ENCODE results near the gene LDLRAD2.
"Not testable (repeated sequence)": the region's sequence is repeated elsewhere in the genome, so short reads cannot be mapped to it uniquely, and the experiment has no call there.

Gene LDLRAD2

GRCh38 chr1:21783679-21784603 lies 28.1 kb upstream of the LDLRAD2 start:
- DNase-seq = peak in 1 of 2 experiments; percentile 94

GRCh38 chr1:21785764-21786163 lies 26.3 kb upstream of the LDLRAD2 start:
- not testable (repeated sequence) for DNase-seq

- no peak for DNase-seq
These were observed 25.4 kb upstream of the LDLRAD2 start for GRCh38 chr1:21786640-21787039.

- no peak for DNase-seq
These were observed 19.0 kb upstream of the LDLRAD2 start for GRCh38 chr1:21793104-21793503.

- DNase-seq = no peak
These were observed 17.4 kb upstream of the LDLRAD2 start for GRCh38 chr1:21794656-21795055.

GRCh38 chr1:21795075-21795474 lies 17.0 kb upstream of the LDLRAD2 start:
- DNase-seq = no peak

- no peak for DNase-seq
These were observed 12.3 kb upstream of the LDLRAD2 start for GRCh38 chr1:21799730-21800129.

GRCh38 chr1:21801100-21801499 lies 11.0 kb upstream of the LDLRAD2 start:
- no peak for DNase-seq

GRCh38 chr1:21804536-21804935 lies 7.5 kb upstream of the LDLRAD2 start:
- no peak for DNase-seq

GRCh38 chr1:21813542-21813941 lies 1.5 kb downstream of the LDLRAD2 start:
- DNase-seq = no peak

GRCh38 chr1:21814241-21814918 lies 2.3 kb downstream of the LDLRAD2 start:
- no peak for DNase-seq

- DNase-seq = no peak
These were observed 3.0 kb downstream of the LDLRAD2 start for GRCh38 chr1:21814981-21815582.

GRCh38 chr1:21815724-21816321 lies 3.8 kb downstream of the LDLRAD2 start:
- no peak for DNase-seq

GRCh38 chr1:21816602-21817302 lies 4.7 kb downstream of the LDLRAD2 start:
- no peak for DNase-seq

- DNase-seq = peak in 1 of 2 experiments; percentile 13
These were observed 6.6 kb downstream of the LDLRAD2 start for GRCh38 chr1:21818656-21819055.

- no peak for DNase-seq
These were observed 8.7 kb downstream of the LDLRAD2 start for GRCh38 chr1:21820597-21821232.

- no peak for DNase-seq
These were observed 9.4 kb downstream of the LDLRAD2 start for GRCh38 chr1:21821385-21822019.

GRCh38 chr1:21822349-21822748 lies 10.3 kb downstream of the LDLRAD2 start:
- no peak for DNase-seq

- no peak for DNase-seq
These were observed 11.3 kb downstream of the LDLRAD2 start for GRCh38 chr1:21823206-21823979.

GRCh38 chr1:21823980-21824702 lies 12.1 kb downstream of the LDLRAD2 start:
- no peak for DNase-seq

Data from SHP77 (cell line).